GM19438 (cell line): ENCODE measurements around the gene LYPD6.

Experiments
- ATAC-seq: cut with Tn5 transposase; IDR thresholded peaks from one replicate; pipeline ENCODE4 v1.9.1; 2021; ENCODE audit warnings: low read depth; ENCODE audit not compliant: unreplicated experiment

Gene LYPD6

DNA sequence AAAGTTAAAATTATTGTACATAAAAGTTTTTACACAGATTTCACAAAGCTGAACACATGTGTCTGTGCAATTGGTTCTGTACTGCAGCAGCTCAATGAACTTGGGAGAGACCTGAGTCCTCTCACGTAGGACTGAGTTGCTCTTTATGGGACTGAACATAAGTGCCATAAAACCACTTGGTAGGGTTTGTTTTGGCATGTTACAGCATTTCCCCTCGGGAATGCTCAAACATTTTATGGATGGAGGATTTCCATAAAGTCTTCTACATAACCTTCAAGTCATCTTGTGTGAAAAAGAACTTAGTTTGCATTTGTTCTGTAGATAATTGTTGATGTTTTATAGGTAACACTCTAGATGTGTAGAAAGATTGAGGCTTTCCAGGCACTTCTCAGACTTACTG is 15.9 kb downstream of the LYPD6 start:
- no peak for ATAC-seq

DNA sequence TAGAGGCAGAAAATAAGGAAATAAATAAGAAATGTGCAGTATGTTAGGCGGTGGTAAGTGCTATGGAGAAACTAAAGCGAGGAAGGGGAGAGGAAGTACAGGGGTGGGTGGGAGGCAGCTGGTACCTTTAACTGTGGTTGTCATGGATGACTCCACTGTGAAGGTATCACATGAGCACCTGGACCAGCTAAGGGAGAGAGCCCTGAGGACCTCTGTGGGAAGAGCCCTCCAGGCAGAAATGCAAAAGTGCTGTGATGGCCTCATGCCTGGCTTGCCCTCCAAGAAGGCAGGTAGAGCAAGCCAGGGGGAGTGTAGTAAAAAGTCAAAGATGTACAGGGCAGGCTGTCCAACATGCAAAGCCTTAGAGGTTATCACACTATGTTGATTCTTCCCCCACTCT is 17.9 kb downstream of the LYPD6 start:
- no peak for ATAC-seq

DNA sequence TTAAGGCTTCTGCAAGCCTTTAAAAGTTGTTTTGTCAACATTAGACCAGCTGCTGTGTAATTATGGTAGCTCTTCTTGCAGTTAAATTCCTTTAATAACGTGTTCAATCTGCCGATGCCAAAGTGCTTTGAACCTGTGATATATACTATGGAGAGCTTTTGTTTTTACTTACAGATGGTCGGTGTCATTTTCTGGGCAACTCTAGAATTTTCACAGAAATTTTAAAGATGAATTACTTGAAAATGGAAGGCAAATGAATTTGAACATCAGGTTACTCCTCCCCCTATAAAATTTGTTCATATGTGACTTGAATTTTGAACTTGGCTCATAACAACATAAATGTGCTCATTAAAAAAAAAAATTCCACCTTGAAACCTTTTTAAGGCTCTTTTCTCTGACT is 23.0 kb downstream of the LYPD6 start:
- ATAC-seq, result no peak

DNA sequence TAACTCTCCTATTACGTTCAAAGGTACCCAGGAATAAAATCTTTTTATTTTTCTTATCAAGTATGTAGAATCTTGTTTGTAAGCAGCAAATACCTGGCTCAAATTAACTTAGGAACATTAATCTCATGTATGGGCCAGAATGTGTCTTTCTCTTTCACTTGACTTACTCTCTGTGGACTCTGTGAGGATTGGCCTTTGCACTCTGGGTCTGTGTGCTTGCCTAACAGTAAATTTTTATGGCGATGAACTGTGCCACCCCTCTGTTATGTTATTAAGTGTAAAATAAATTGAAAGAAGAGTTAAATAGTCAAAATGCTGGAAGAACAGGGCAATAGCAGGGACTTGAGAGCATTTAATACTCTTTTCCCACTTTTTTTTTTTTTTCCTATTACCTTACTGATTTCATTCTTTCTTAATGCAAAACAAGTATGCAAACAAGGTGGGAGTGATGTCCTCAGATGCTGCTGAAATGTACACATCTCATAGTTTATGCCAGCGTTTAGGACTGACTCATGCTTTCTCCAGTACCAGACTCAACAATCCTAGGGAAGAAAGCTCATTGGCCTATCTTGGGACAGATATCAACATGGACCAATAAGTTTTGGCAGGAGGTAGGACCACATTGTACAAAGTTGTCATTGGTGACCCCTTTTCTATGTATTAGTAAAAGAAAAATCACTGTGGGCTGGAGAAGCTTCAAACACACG is 25.5 kb downstream of the LYPD6 start:
- ATAC-seq, result no peak

GRCh38 chr2:149357058-149357457 is 26.7 kb downstream of the LYPD6 start:
- ATAC-seq, result no peak

- no peak for ATAC-seq
Observed at GRCh38 chr2:149360106-149360505, 29.7 kb downstream of the LYPD6 start.

GRCh38 chr2:149363958-149364357 is 33.6 kb downstream of the LYPD6 start:
- no peak for ATAC-seq

DNA sequence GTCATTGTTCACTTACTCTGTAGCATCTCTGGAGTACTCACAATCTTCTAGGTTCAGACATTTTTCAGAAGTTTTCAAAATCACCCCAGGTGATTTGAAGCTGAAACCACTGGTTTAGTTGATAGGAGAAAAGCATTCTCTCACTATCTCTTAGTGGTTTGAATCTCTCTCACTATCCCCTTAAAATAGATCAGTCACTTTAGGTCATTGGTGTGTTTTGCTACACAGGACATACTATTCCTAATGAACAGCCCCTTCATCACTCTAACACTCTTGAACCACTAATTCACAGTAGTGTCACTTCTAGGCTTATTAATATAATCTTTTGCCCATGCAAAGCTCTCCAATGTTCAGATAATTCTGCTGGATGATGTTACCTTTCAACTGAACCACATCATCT is 34.5 kb downstream of the LYPD6 start:
- no peak for ATAC-seq

GRCh38 chr2:149365931-149366583 is 35.7 kb downstream of the LYPD6 start:
- no peak for ATAC-seq

DNA sequence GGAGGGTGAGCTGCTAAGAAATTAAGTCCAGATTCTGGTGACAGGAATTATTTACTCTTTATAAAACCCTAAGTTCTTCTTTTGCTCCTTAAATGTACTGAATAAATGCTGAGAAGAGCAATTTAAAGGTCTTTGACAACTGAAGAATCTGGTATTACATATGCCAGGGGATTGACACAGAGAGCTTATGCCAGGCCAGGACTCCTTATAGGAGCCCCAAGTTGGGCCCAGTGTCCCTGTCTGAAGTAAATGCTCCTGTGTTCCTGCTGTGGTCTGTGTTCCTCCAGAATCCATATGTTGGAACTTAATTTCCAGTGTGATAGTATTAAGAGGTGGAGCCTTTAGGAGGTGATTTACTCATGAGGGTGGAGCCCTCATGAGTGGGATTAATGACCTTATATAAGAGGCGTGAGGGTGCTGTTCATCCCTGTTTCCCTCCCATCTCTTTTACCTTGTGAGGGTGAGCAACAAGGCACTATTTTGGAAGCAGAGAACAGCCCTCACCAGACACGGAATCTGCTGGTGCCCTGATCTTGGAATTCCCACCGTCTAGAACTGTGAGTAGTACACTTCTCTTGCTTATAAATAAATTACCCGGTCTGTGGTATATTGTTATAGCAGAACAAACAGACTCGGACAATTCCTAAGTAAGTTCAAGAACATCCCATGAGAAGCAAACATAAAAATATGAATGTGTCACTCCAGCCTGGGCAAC is 39.8 kb downstream of the LYPD6 start:
- no peak for ATAC-seq

- ATAC-seq, result no peak
Observed at GRCh38 chr2:149371476-149371875, 41.1 kb downstream of the LYPD6 start.

GRCh38 chr2:149375801-149376361 is 45.5 kb downstream of the LYPD6 start:
- ATAC-seq, result no peak

GRCh38 chr2:149380205-149380604 is 49.8 kb downstream of the LYPD6 start:
- no peak for ATAC-seq

GRCh38 chr2:149383340-149383739 is 53.0 kb downstream of the LYPD6 start:
- no peak for ATAC-seq

DNA sequence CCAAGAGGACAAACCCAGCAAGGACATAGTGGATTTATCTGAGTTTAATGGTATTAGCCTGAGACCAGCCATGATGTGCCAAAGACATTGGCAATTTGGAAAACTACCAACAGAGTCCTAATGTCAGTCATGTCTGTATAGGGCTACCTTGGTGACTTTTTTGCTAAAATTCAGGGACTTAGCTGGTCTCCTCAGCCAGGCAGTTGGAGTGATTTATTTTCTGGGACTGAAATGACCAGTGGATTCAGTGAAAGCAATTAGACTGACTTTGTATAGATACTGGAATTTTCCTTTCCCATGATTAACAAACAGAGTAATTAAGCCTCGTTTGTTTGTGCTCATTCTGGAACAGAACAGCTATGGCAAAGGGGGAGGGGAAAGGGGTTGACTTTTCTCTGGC is 55.0 kb downstream of the LYPD6 start:
- ATAC-seq, result no peak

DNA sequence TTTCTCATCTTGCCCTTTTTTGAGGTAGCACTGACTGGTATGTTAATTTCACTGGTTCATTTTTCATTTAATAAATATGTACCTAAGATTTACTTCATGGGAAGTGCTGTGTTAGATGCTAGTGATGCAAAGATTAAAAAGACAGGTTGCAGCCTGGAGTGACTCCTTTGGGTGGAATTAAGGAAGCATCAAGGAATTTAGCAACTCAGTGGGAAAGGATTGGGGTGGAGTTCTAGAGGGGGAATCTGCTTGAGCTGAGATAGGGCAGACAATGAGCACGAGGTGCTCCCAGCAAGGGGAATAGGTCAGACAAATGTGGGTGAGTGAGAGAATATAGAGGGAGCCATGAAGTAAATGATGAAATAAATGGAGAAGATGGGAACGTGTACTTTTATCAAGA is 57.0 kb downstream of the LYPD6 start:
- no peak for ATAC-seq

GRCh38 chr2:149388120-149388816 is 57.9 kb downstream of the LYPD6 start:
- no peak for ATAC-seq

- no peak for ATAC-seq
Observed at GRCh38 chr2:149389506-149390167, 59.2 kb downstream of the LYPD6 start.

DNA sequence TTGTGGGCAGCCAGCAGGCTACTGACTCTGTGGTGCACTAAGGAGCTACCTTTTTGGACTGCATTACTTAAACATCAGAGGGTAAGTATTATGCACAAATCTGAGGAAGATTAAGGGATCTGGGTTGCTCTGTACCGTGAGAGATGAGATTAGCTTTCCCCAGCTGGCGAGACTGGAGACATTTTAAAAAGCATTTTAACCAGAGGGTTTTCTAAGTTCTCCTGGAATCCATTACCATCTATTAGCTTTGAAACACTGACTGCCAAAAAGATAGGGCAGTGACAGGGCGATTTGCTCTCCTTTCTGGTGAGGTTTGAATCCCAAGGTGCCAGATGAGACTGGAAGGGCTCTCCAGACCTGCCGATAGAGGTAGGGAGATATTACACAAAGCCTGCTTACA is 63.2 kb downstream of the LYPD6 start:
- ATAC-seq, result no peak

DNA sequence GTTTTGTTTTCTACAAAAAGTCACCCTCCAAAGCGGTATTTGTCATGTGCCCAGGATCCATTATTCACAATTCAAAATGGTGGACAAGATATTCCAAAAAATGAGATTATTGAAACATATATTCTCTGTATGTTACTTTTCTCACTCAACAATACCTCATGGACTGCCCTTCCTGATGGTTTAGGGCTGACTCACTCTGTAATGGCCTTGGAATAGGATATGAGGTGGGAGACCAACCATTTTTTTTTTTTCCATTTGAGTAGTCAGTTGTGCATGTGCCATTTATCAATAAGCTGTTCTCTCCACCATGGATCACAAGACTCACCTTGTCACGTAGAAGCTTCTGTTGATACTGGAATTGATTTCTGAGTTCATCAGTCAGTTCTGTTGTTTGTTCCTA is 64.5 kb downstream of the LYPD6 start:
- ATAC-seq, result no peak
